AG09309 (cell line): ENCODE results near the gene FGF16.
"Not testable (repeated sequence)": the region's sequence is repeated elsewhere in the genome, so short reads cannot be mapped to it uniquely, and the experiment has no call there.

Source experiments
- DNase-seq: peaks from one replicate; pipeline ENCODE4 v3.0.0-alpha.2; 2010; ENCODE audit warnings: low read depth
- H3K4me3 ChIP-seq: 2 replicates; pipeline ENCODE4 v1.5.1; 2011; ENCODE audit warnings: mild to moderate bottlenecking, low read depth, low read length, moderate library complexity; ENCODE audit not compliant: control insufficient read depth
- CTCF ChIP-seq: IDR thresholded peaks from 2 replicates; pipeline ENCODE4 v1.5.1; 2011; ENCODE audit warnings: mild to moderate bottlenecking, low read depth, low read length, inconsistent platforms; ENCODE audit not compliant: insufficient read depth, control insufficient read depth; ENCODE audit errors: missing control alignments

The FGF16 gene

GRCh38 chrX:77446908-77447652 is at the start of gene FGF16:
TSS of gene FGF16 (plus strand) at chrX:77447389. CDS start at chrX:77447675, 286 bp downstream.
- peak within 1 kb of the TSS; percentile 19 for H3K4me3 ChIP-seq
- TF ChIP-seq CTCF: no peak
- DNase-seq: no peak

DNA sequence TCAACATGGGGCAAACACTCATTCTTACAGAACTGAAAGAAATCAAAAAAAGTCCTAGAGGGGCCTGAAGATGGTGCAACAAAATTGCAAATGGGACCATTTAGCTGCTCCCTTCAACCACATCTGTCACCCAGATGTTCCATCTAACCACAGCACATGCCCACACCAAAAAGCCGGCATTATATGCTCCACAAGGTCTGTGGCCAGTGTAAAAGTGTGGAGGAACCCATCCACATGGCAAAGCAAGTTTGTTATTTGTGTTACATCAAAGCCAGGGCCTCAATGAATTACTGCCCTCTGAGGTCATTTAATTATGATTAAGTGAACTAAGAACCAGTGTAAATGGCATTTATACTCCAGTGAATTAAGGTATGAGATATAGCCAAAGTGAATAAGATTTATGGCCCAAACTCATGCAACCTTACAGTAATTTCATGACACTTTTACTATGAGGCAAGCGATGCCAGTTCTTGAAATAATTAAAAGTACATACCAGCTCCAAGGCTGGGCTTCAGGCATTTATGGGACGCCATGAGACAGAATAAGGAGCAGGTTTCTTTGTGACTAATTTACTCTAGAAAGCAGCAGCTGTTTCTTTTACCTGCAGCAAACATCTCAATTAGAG is 48.7 kb upstream of the FGF16 start:
- no peak for TF ChIP-seq CTCF
- no peak overlapping the region for H3K4me3 ChIP-seq
- no peak for DNase-seq

DNA sequence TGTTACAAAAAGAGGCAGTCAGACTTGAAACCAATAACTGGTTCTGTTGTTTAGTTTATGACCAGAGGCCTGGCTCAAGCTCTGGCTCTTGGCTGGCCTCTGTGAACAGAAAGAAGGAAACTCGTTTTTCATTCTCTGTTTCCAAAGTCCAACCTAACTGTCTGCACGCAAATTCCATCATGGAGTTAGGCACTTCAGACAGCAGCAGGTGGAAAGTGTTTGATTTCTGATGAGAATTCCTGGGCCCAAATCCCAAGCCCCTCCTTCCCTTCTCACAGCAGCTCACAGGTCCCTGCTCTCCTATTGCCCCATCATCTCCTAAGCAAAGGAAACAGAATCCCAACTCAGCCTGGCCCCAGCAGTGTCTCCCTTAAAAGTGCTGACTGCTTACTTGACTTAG is 42.8 kb upstream of the FGF16 start:
- DNase-seq: no peak
- H3K4me3 ChIP-seq: no peak overlapping the region
- TF ChIP-seq CTCF: no peak

GRCh38 chrX:77407821-77408220 is 39.4 kb upstream of the FGF16 start:
- not testable (repeated sequence) for H3K4me3 ChIP-seq, DNase-seq

DNA sequence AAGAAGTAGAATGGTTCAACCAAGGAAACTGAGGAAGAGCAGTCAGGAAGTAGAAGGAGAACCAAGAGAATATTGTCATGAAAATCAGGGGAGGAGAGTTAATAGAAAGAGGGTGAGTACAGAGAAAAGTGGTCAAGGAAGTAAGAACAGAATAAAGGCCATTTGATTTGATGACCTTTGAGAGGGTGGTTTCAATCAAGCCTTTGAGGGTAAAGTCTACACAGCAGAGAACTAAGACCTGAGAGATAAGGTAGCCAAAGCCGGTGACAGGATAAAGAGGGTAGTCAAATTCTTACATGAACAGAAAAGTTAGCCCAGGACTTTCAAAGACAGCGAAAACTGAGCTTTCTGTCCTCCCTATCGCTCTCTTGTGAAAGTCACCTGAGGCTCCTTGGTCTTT is 34.6 kb upstream of the FGF16 start:
- no peak for TF ChIP-seq CTCF
- H3K4me3 ChIP-seq: no peak overlapping the region
- no peak for DNase-seq

- no peak for DNase-seq
- no peak overlapping the region for H3K4me3 ChIP-seq
- TF ChIP-seq CTCF: peak; percentile 19
Measured at GRCh38 chrX:77415161-77415560, 32.0 kb upstream of the FGF16 start.

DNA sequence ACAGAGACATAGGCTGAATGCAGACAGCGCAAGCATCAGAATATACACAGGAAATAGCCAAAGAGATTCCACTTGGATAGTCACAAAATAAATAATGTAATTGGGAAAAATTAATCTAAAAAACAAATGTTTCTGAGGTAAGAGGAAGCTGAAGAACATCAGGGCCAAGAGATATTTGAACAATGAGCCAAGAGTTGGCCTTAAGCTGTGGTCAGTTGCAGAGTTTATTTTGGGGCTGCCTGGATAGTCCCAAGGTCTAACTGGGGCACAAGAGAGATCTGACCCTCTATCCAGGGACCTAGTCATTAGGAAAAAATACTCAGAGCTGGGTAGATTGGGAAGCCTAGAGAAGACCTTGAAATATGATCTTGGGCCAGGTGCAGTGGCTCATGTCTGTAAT is 31.3 kb upstream of the FGF16 start:
- no peak for TF ChIP-seq CTCF
- no peak for DNase-seq
- no peak overlapping the region for H3K4me3 ChIP-seq
